Measurements from ENCODE around the gene CFAP410. TPM values are rescaled to one million over a fixed set of nuclear protein-coding genes. Genes with fewer than 3 reads are reported as not detected.

The CFAP410 gene
- total RNA-seq, 1 donor from 2014 or later: 20.6 TPM

- H3K27ac Mint-ChIP-seq (ENCODE audit: unreplicated experiment): peak overlapping the region; percentile 59
- H3K36me3 Mint-ChIP-seq (ENCODE audit: unreplicated experiment): peaks cover 4% of the 10 kb centered on the region
- no peak for DNase-seq
- H3K27me3 Mint-ChIP-seq (ENCODE audit: unreplicated experiment): peaks cover 13% of the 10 kb centered on the region
- peaks cover 12% of the 10 kb centered on the region for H3K9me3 Mint-ChIP-seq (ENCODE audit: unreplicated experiment)
- H3K4me3 Mint-ChIP-seq (ENCODE audit: unreplicated experiment): no peak overlapping the region
- H3K4me1 Mint-ChIP-seq (ENCODE audit: low read depth, unreplicated experiment): peaks cover 2% of the 10 kb centered on the region
- TF ChIP-seq CTCF (IDR thresholded peaks at IDR 0.05; ENCODE audit: partially characterized antibody, unreplicated experiment): no peak
These were observed 15.9 kb upstream of the CFAP410 start for GRCh38 chr21:44354775-44355771.

DNA sequence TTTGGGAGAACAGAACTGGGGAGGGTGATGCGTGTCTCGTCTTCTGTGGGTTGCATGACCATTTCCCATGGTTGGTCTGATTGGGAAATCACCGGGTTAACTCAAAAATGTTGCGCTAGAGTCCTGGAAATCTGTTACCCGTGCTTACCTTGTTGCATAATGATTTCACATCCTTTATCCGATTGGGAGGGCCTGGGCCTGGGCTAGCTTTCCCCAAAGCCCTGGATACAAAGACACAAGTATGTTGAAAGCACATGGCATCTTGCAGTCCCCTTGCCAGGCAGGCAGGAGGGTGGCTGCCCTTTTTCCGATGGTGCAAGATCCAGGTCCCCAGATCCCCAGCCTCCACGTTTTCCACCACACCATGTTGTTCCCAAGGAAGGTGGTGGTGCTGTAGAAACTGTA is 14.8 kb upstream of the CFAP410 start:
- peaks cover 13% of the 10 kb centered on the region for H3K27me3 Mint-ChIP-seq (ENCODE audit: unreplicated experiment)
- H3K4me1 Mint-ChIP-seq (ENCODE audit: low read depth, unreplicated experiment): peaks cover 2% of the 10 kb centered on the region
- no peak for TF ChIP-seq CTCF (IDR thresholded peaks at IDR 0.05; ENCODE audit: partially characterized antibody, unreplicated experiment)
- peaks cover 4% of the 10 kb centered on the region for H3K36me3 Mint-ChIP-seq (ENCODE audit: unreplicated experiment)
- H3K27ac Mint-ChIP-seq (ENCODE audit: unreplicated experiment): no peak overlapping the region
- H3K4me3 Mint-ChIP-seq (ENCODE audit: unreplicated experiment): no peak overlapping the region
- H3K9me3 Mint-ChIP-seq (ENCODE audit: unreplicated experiment): peaks cover 12% of the 10 kb centered on the region
- DNase-seq: no peak

DNA sequence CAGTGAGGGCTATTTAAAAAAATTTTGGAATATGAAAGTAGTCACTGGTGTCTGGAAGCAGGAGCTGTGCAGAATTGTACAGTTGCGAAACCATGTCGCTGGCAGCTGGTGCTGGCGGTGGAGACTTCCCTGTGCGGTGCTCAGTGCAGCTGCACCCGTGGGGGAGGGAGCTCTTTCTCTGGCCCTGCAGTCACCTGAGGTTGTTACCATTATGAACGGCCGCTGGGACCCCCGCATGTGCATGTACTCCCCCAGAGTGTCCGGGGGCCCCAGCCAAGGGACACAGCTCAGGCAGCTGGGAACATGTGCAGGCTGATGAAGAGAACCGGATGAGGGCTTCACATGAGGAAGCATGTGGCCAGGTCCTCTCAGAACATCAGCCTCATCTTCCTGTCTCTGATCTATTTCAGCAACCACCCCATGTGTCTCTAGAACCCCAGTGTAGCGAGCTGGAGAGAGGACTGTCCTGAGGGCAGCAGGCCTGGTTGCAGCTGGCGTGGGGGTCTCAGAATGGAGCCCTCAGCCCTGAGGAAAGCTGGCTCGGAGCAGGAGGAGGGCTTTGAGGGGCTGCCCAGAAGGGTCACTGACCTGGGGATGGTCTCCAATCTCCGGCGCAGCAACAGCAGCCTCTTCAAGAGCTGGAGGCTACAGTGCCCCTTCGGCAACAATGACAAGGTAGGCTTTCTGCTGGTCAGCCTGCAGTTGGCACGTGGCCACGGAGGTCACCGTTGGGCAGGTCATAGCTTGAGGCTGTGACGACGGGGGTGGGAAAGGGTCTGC is 14.2 kb upstream of the CFAP410 start, which contains the start of gene TRPM2:
Gene TRPM2, plus strand, starts transcription at position 431 of the 780 bp plus-strand sequence. Its CDS starts 80 bp downstream, at position 511.
- no peak within 1 kb of the TSS for H3K4me3 Mint-ChIP-seq (ENCODE audit: unreplicated experiment)
- DNase-seq: no peak
- H3K27me3 Mint-ChIP-seq (ENCODE audit: unreplicated experiment): peaks cover 9% of the 10 kb centered on the region
- H3K9me3 Mint-ChIP-seq (ENCODE audit: unreplicated experiment): peaks cover 8% of the 10 kb centered on the region
- H3K27ac Mint-ChIP-seq (ENCODE audit: unreplicated experiment): no peak within 1 kb of the TSS
- peaks cover 2% of the 10 kb centered on the region for H3K4me1 Mint-ChIP-seq (ENCODE audit: low read depth, unreplicated experiment)
- TF ChIP-seq CTCF (IDR thresholded peaks at IDR 0.05; ENCODE audit: partially characterized antibody, unreplicated experiment): no peak
- H3K36me3 Mint-ChIP-seq (ENCODE audit: unreplicated experiment): peaks cover under 1% of the 10 kb centered on the region

GRCh38 chr21:44352253-44352860 is 13.2 kb upstream of the CFAP410 start:
- H3K27me3 Mint-ChIP-seq (ENCODE audit: unreplicated experiment): peaks cover 8% of the 10 kb centered on the region
- H3K27ac Mint-ChIP-seq (ENCODE audit: unreplicated experiment): no peak overlapping the region
- no peak for DNase-seq
- H3K36me3 Mint-ChIP-seq (ENCODE audit: unreplicated experiment): no peaks in the 10 kb centered on the region
- H3K4me1 Mint-ChIP-seq (ENCODE audit: low read depth, unreplicated experiment): peaks cover 2% of the 10 kb centered on the region
- no peak overlapping the region for H3K4me3 Mint-ChIP-seq (ENCODE audit: unreplicated experiment)
- TF ChIP-seq CTCF (IDR thresholded peaks at IDR 0.05; ENCODE audit: partially characterized antibody, unreplicated experiment): no peak
- peaks cover 8% of the 10 kb centered on the region for H3K9me3 Mint-ChIP-seq (ENCODE audit: unreplicated experiment)
